Effector CD4-positive, alpha-beta T cell (primary cell): ENCODE results near the gene CD44.
"Not testable (repeated sequence)": the region's sequence is repeated elsewhere in the genome, so short reads cannot be mapped to it uniquely, and the experiment has no call there.

ENCODE experiments used
- DNase-seq: peaks from one replicate; pipeline ENCODE4 v3.0.0-alpha.2; 2020
- total RNA-seq: gene quantifications from one replicate; lab custom pipeline; 2026; lab: John Stamatoyannopoulos, UW

Gene CD44
- total RNA-seq, result 971 reads per million, percentile 99 among the genes with 10 or more reads in this experiment

- peak; percentile 80 for DNase-seq
Observed at GRCh38 chr11:35138943-35139721, at the start of gene CD44. CD44 (plus strand) TSS chr11:35139171; CDS start chr11:35139304, 133 bp downstream.

- DNase-seq, result no peak
Observed at GRCh38 chr11:35089666-35090065, 49.3 kb upstream of the CD44 start.

GRCh38 chr11:35090125-35090524 lies 48.8 kb upstream of the CD44 start:
- no peak for DNase-seq

DNA sequence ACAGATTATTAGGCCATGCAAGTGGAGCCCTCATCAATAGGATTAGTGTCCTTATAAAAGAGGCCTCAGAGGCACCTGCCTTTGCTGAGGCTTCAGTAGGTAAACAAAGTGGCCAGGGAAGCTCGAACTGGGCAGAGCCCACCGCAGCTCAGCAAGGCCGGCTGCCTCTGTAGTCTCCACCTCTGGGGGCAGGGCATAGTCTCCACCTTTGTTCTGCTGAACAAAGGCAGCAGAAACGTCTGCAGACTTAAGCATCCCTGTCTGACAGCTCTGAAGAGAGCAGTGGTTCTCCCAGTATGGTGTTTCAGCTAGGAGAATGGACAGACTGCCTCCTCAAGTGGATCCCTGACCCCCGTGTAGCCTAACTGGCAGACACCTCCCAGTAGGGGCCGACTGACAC lies 48.0 kb upstream of the CD44 start:
- DNase-seq, result not testable (repeated sequence)

DNA sequence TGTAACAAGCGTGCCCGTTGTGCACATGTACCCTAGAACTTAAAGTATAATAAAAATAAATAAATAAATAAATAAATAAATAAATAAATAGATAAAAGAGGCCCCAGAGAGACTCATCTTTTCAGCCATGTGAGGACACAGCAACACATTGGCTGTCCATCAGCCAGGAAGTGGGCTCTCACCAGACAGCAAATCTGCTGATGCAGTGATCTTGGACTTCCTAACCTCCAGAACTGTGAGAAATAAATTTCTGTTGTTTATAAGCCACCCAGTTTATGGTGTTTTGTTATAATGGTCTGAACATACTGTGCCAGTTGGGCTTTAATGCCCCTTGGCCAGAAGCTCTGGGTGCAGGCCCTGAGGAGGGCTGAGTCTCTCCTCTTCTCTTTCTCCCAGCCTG lies 42.2 kb upstream of the CD44 start:
- no peak for DNase-seq

- DNase-seq, result no peak
Observed at GRCh38 chr11:35097814-35098455, 41.0 kb upstream of the CD44 start.

DNA sequence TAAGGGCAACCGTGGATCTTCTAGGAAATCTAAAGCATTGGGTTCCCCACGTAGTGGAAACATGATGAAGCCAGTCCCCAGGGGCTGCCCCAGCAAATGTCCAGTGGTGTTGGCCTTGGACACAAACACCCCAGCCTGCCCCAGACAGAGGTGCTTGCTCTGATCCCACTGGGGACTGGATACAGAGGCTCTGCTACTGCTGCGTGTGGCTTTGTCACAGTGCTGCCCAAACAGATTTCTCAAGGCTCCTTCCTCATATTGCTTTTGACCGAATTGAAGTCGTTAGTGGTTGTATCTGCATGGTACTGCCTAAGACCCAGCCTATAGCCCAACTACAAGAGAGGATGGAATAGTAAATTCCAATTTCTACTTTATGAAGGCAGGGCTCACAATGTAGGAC lies 40.1 kb upstream of the CD44 start:
- no peak for DNase-seq

GRCh38 chr11:35099278-35100012 lies 39.5 kb upstream of the CD44 start:
- no peak for DNase-seq

GRCh38 chr11:35100013-35100383 lies 39.0 kb upstream of the CD44 start:
- DNase-seq, result no peak

- no peak for DNase-seq
Observed at GRCh38 chr11:35101223-35101622, 37.7 kb upstream of the CD44 start.

DNA sequence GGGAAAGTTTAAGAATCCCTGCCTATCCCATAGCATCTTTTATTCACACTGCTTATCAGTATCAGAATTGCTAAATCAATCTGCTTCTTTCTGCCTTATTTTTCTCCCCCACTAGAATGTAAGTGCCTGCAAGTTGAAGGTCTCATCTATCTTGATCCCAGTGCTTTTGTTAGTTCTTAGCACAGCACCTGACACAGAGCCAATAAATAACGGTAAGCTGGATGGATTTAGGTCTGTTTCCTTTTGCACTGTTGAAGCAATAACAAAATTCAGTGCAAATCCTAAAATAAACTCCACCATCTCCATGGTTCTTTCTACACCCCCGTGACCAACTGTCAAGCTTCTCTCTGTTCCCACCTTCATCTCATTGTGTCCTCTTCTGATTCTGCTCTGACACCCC lies 36.7 kb upstream of the CD44 start:
- no peak for DNase-seq

DNA sequence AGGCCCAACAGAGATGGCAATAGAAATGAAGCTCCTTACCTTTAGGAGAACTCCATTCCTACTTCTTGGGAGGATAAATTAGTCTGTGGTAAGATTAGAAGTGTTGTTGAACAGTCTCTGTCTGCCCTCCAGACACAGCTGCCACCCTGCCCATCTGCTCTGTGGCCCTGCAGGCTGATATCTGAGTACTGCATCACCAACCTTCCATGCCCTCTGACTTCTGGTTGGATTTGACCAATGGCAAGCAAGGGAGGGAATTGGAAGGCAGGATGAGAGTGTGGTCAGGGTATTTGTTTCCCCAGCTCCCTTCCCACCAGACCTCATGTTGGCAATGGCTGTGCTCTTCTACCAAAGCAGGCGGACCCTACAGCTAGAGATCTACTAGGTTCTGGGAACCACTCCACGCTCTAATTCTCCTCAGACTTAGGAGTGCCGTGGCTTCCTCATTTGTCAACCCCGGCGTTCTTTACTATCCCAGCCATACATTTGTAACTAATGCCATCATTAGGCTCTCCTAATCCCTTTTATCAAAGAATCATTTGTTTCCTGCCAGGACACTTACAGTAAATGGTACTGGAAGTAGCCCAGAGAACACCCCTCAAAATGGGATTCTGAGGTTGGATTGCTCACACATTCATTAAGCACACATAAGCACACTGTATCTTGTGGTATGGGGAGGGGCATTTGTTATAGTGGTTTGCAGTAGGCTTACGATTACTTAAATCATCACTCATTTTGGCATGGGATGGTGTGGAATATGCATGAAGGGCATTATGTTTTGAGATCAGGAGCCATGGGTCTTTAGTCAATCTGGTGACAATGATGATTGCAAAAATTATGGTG lies 35.4 kb upstream of the CD44 start:
- DNase-seq, result no peak

DNA sequence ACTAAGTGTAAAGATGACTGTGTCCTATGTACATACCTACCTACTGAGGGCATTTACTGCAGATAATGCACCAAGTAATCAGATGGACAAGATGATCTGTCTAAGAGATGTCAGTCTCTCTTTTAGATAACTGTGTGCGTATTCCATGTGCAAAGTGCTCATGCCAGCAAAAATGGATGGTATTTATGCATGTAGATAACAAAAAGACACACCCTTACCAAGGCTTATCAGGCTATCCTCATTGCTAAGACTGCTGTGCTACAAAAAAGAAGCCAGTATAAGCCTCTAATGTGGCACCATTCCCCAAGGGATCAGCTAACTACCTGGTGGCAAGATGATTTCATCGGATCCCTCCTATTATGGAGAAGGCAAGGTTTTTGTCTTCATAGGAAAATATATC lies 34.3 kb upstream of the CD44 start:
- DNase-seq, result no peak

- no peak for DNase-seq
Observed at GRCh38 chr11:35105319-35106079, 33.5 kb upstream of the CD44 start.

GRCh38 chr11:35106595-35106994 lies 32.4 kb upstream of the CD44 start:
- DNase-seq, result no peak

GRCh38 chr11:35107861-35108260 lies 31.1 kb upstream of the CD44 start:
- DNase-seq, result no peak

GRCh38 chr11:35108336-35108735 lies 30.6 kb upstream of the CD44 start:
- not testable (repeated sequence) for DNase-seq

- no peak for DNase-seq
Observed at GRCh38 chr11:35109041-35109440, 29.9 kb upstream of the CD44 start.

DNA sequence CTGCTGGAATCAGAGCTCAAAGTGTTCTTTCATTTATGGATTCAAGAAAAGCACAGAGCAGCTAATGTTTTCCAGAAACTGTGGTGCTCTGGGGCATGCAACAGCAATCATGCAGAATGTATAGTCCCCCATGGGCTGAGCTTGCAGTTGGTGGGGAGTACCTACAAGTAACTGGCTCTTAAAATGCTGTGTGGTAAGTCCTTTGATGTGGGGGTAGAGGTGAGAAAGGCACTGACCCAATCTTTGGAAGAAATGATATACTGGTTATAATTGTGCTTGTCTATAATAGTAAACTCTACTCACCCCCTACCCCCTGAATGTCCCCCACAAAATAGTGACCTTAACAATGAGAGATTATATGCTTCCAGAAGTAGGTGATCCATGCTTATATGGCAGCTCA lies 29.1 kb upstream of the CD44 start:
- no peak for DNase-seq

- no peak for DNase-seq
Observed at GRCh38 chr11:35111161-35112055, 27.6 kb upstream of the CD44 start.
